ENCODE results near the gene MED20. TPM values are rescaled to one million over a fixed set of nuclear protein-coding genes. Genes with fewer than 3 reads are reported as not detected.

MED20 gene
- total RNA-seq, 1 experiment from 2014 or later: 29.8 TPM

GRCh38 chr6:41900861-41901260 is 20.1 kb downstream of the MED20 start:
- Mint-ChIP-seq H3K4me3 (ENCODE audit: low read depth, unreplicated experiment) (no peak overlapping the region), H3K9me3 (ENCODE audit: low read depth, unreplicated experiment) (no peaks in the 10 kb centered on the region), H3K27me3 (ENCODE audit: unreplicated experiment) (no peaks in the 10 kb centered on the region), H3K4me1 (ENCODE audit: low read depth, unreplicated experiment) (peaks cover 8% of the 10 kb centered on the region), H3K27ac (ENCODE audit: unreplicated experiment) (no peak overlapping the region), H3K36me3 (ENCODE audit: insufficient read depth, unreplicated experiment) (peaks cover 23% of the 10 kb centered on the region)
- no peak for DNase-seq
- intact Hi-C loops (cut with micrococcal nuclease; ENCODE audit: unreplicated experiment): no loop called here
- BruUV-seq (replicated peaks): no TSS peak
- TF ChIP-seq CTCF (IDR thresholded peaks at IDR 0.05; ENCODE audit: unreplicated experiment): no peak
- CTCF ChIA-PET: no interaction called here

GRCh38 chr6:41896281-41896680 is 24.7 kb downstream of the MED20 start:
- no peak for TF ChIP-seq CTCF (IDR thresholded peaks at IDR 0.05; ENCODE audit: unreplicated experiment)
- intact Hi-C loops (cut with micrococcal nuclease; ENCODE audit: unreplicated experiment): no loop called here

GRCh38 chr6:41895300-41896233 is 25.4 kb downstream of the MED20 start, which contains the start of gene USP49:
USP49 (minus strand) TSS chr6:41895375; CDS start chr6:41806983, 88,392 bp downstream.
- CTCF ChIA-PET: interaction anchor here (0.6 to 2.3 kb wide), 9 partner anchors 8 to 1514 kb away, joined by 3 to 17 read pairs (median 5); partner anchors contain the start of genes BYSL and MED20
- peaks cover 3% of the 10 kb centered on the region for H3K36me3 Mint-ChIP-seq (ENCODE audit: insufficient read depth, unreplicated experiment)
- DNase-seq: peak; percentile 94
- intact Hi-C loops (cut with micrococcal nuclease; ENCODE audit: unreplicated experiment): no loop called here
- H3K27me3 Mint-ChIP-seq (ENCODE audit: unreplicated experiment): no peaks in the 10 kb centered on the region
- no peak for TF ChIP-seq CTCF (IDR thresholded peaks at IDR 0.05; ENCODE audit: unreplicated experiment)
- H3K27ac Mint-ChIP-seq (ENCODE audit: unreplicated experiment): no peak within 1 kb of the TSS
- peaks cover 9% of the 10 kb centered on the region for H3K4me1 Mint-ChIP-seq (ENCODE audit: low read depth, unreplicated experiment)
- BruUV-seq (replicated peaks): no TSS peak
- H3K9me3 Mint-ChIP-seq (ENCODE audit: low read depth, unreplicated experiment): no peaks in the 10 kb centered on the region
- no peak within 1 kb of the TSS for H3K4me3 Mint-ChIP-seq (ENCODE audit: low read depth, unreplicated experiment)

More at GRCh38 chr6:41896281-41896680, 24.7 kb downstream of the MED20 start:
- H3K4me3 Mint-ChIP-seq (ENCODE audit: low read depth, unreplicated experiment): no peak overlapping the region
- DNase-seq: no peak
- no peaks in the 10 kb centered on the region for H3K27me3 Mint-ChIP-seq (ENCODE audit: unreplicated experiment)
- CTCF ChIA-PET: interaction anchor here (0.6 to 2.3 kb wide), 8 partner anchors 9 to 1514 kb away, joined by 3 to 17 read pairs (median 6); partner anchors contain the start of genes BYSL and MED20
- no peak overlapping the region for H3K27ac Mint-ChIP-seq (ENCODE audit: unreplicated experiment)
- H3K36me3 Mint-ChIP-seq (ENCODE audit: insufficient read depth, unreplicated experiment): peaks cover 7% of the 10 kb centered on the region
- BruUV-seq (replicated peaks): no TSS peak
- no peaks in the 10 kb centered on the region for H3K9me3 Mint-ChIP-seq (ENCODE audit: low read depth, unreplicated experiment)
- peaks cover 9% of the 10 kb centered on the region for H3K4me1 Mint-ChIP-seq (ENCODE audit: low read depth, unreplicated experiment)

- Mint-ChIP-seq H3K4me1 (ENCODE audit: low read depth, unreplicated experiment) (peaks cover 9% of the 10 kb centered on the region), H3K36me3 (ENCODE audit: insufficient read depth, unreplicated experiment) (no peaks in the 10 kb centered on the region), H3K27me3 (ENCODE audit: unreplicated experiment) (no peaks in the 10 kb centered on the region), H3K9me3 (ENCODE audit: low read depth, unreplicated experiment) (no peaks in the 10 kb centered on the region), H3K27ac (ENCODE audit: unreplicated experiment) (no peak overlapping the region), H3K4me3 (ENCODE audit: low read depth, unreplicated experiment) (no peak overlapping the region)
- no peak for TF ChIP-seq CTCF (IDR thresholded peaks at IDR 0.05; ENCODE audit: unreplicated experiment)
- peak; percentile 9 for DNase-seq
- CTCF ChIA-PET: interaction anchor here (0.6 to 2.3 kb wide), 6 partner anchors 7 to 267 kb away, joined by 3 to 17 read pairs (median 4); partner anchors contain the start of genes BYSL and MED20
- intact Hi-C loops (cut with micrococcal nuclease; ENCODE audit: unreplicated experiment): no loop called here
- no TSS peak for BruUV-seq (replicated peaks)
Observed at GRCh38 chr6:41894366-41895299, 26.3 kb downstream of the MED20 start.
